NCI-H2107 treated with DMSO at 0.1 percent for 48 hours (cell line): ENCODE measurements around the gene SLTM.
A peak's percentile ranks its signal among the peaks of the same experiment; 100 is the strongest.
"Not testable (repeated sequence)": the region's sequence is repeated elsewhere in the genome, so short reads cannot be mapped to it uniquely, and the experiment has no call there.

Experiments used
- DNase-seq: peaks from one replicate; lab custom pipeline; 2025; ENCODE audit not compliant: unreplicated experiment; lab: John Stamatoyannopoulos, UW

The SLTM gene

GRCh38 chr15:58877999-58878825 is 55.3 kb downstream of the SLTM start:
- DNase-seq = no peak

GRCh38 chr15:58876306-58877106 is 57.0 kb downstream of the SLTM start:
- no peak for DNase-seq

- DNase-seq = no peak
These were observed 58.1 kb downstream of the SLTM start for GRCh38 chr15:58875343-58875742.

- DNase-seq = no peak
These were observed 60.2 kb downstream of the SLTM start for GRCh38 chr15:58873267-58873666.

- DNase-seq = no peak
These were observed 63.0 kb downstream of the SLTM start for GRCh38 chr15:58870451-58870850.

GRCh38 chr15:58867926-58868325 is 65.6 kb downstream of the SLTM start:
- no peak for DNase-seq

GRCh38 chr15:58865425-58865880 is 68.0 kb downstream of the SLTM start:
- no peak for DNase-seq

- no peak for DNase-seq
These were observed 68.7 kb downstream of the SLTM start for GRCh38 chr15:58864602-58865424.

- no peak for DNase-seq
These were observed 71.2 kb downstream of the SLTM start for GRCh38 chr15:58862326-58862725.

GRCh38 chr15:58856621-58857020 is 76.9 kb downstream of the SLTM start:
- DNase-seq = not testable (repeated sequence)

GRCh38 chr15:58856086-58856485 is 77.4 kb downstream of the SLTM start:
- no peak for DNase-seq

GRCh38 chr15:58854593-58854992 is 78.9 kb downstream of the SLTM start:
- peak; percentile 18 for DNase-seq

- DNase-seq = no peak
These were observed 81.1 kb downstream of the SLTM start for GRCh38 chr15:58852347-58852746.

GRCh38 chr15:58851205-58851604 is 82.3 kb downstream of the SLTM start:
- DNase-seq = not testable (repeated sequence)

GRCh38 chr15:58842713-58843396 is 90.6 kb downstream of the SLTM start:
- DNase-seq = no peak

- no peak for DNase-seq
These were observed 93.4 kb downstream of the SLTM start for GRCh38 chr15:58840048-58840447.

GRCh38 chr15:58839485-58839884 is 94.0 kb downstream of the SLTM start:
- no peak for DNase-seq

- not testable (repeated sequence) for DNase-seq
These were observed 99.6 kb downstream of the SLTM start for GRCh38 chr15:58833681-58834426.

- DNase-seq = no peak
These were observed 102.9 kb downstream of the SLTM start for GRCh38 chr15:58830556-58830955.
